Naive thymus-derived CD4-positive, alpha-beta T cell (primary cell): ENCODE results near the gene KDM3A. TPM values are rescaled to one million over a fixed set of nuclear protein-coding genes. Genes with fewer than 3 reads are reported as not detected.

Experiments used
- ATAC-seq: fragments of 150-1000 bp; cut with Tn5 transposase; 2 replicates; pipeline ENCODE4 v1.10.0; 2021; ENCODE audit warnings: mild to moderate bottlenecking, moderate library complexity
- CTCF ChIA-PET: fragments of 350-600 bp; sonication (Branson Sonifier 250); formaldehyde crosslinking; loops from one replicate; lab custom pipeline; 2021; ENCODE audit warnings: antibody characterized with exemption; lab: Charles Lee
- POLR2A ChIA-PET: fragments of 350-600 bp; sonication (Branson Sonifier 250); formaldehyde crosslinking; loops from one replicate; lab custom pipeline; 2021; ENCODE audit warnings: antibody characterized with exemption, inconsistent platforms; lab: Charles Lee
- DNase-seq, 9 donors: peaks; one replicate each; pipeline versions ENCODE4 v3.0.0 to v3.0.0-alpha.2; 2020 to 2022; ENCODE audit warnings: mixed read lengths in 1 of 9
- H3K27ac ChIP-seq: one replicate; pipeline ENCODE4 v1.7.0; 2013; ENCODE audit warnings: mild to moderate bottlenecking, low read depth, low read length, moderate library complexity
- H3K27me3 ChIP-seq, 2 donors: one replicate each; pipeline ENCODE4 v1.7.0; 2013; ENCODE audit warnings: low read length in 2 of 2, mild to moderate bottlenecking in 2 of 2, moderate library complexity in 2 of 2; ENCODE audit not compliant: control insufficient read depth in 2 of 2, insufficient read depth in 2 of 2
- H3K36me3 ChIP-seq, 3 experiments: 1 replicate in 2 of 3; 2 replicates in 1 of 3; pipeline ENCODE4 v1.7.0; 2013; ENCODE audit warnings: low read length in 3 of 3, mild to moderate bottlenecking in 3 of 3, moderate library complexity in 1 of 3; ENCODE audit not compliant: insufficient read depth in 3 of 3, control insufficient read depth in 2 of 3
- H3K4me1 ChIP-seq, 2 donors: one replicate each; pipeline ENCODE4 v1.7.0; 2013; ENCODE audit warnings: low read length in 2 of 2, mild to moderate bottlenecking in 2 of 2, moderate library complexity in 1 of 2; ENCODE audit not compliant: control insufficient read depth in 2 of 2, insufficient read depth in 2 of 2
- H3K4me3 ChIP-seq: 2 replicates; pipeline ENCODE4 v1.7.0; 2013; ENCODE audit warnings: mild to moderate bottlenecking, low read length
- H3K9me3 ChIP-seq, 3 experiments: 1 replicate in 2 of 3; 2 replicates in 1 of 3; pipeline ENCODE4 v1.7.0; 2013; ENCODE audit warnings: low read length in 3 of 3; ENCODE audit not compliant: control insufficient read depth in 2 of 3
- H3K27ac Mint-ChIP-seq, 9 donors: one replicate each; pipeline ENCODE4 v1.8.0; 2020 to 2022; ENCODE audit warnings: mixed read lengths in 9 of 9, mild to moderate bottlenecking in 8 of 9, moderate library complexity in 5 of 9, inconsistent platforms in 2 of 9
- H3K27me3 Mint-ChIP-seq, 5 donors: one replicate each; pipeline ENCODE4 v1.8.0; 2021 to 2022; ENCODE audit warnings: mixed read lengths in 5 of 5, mild to moderate bottlenecking in 1 of 5
- H3K36me3 Mint-ChIP-seq, 5 donors: one replicate each; pipeline ENCODE4 v1.8.0; 2020 to 2022; ENCODE audit warnings: mixed read lengths in 5 of 5, mild to moderate bottlenecking in 3 of 5, inconsistent platforms in 1 of 5
- H3K4me1 Mint-ChIP-seq, 7 donors: one replicate each; pipeline ENCODE4 v1.8.0; 2020 to 2022; ENCODE audit warnings: mixed read lengths in 7 of 7, mild to moderate bottlenecking in 3 of 7, inconsistent platforms in 1 of 7
- H3K4me3 Mint-ChIP-seq, 10 donors: one replicate each; pipeline ENCODE4 v1.8.0; 2020 to 2022; ENCODE audit warnings: mild to moderate bottlenecking in 10 of 10, mixed read lengths in 10 of 10, moderate library complexity in 6 of 10, inconsistent platforms in 2 of 10
- H3K9me3 Mint-ChIP-seq, 11 donors: one replicate each; pipeline ENCODE4 v1.8.0; 2020 to 2022; ENCODE audit warnings: mixed read lengths in 11 of 11, mild to moderate bottlenecking in 4 of 11, inconsistent platforms in 1 of 11, moderate library complexity in 1 of 11
- intact Hi-C, 2 donors: fragments of 100-400 bp; cut with micrococcal nuclease; formaldehyde crosslinking; loops; one replicate each; pipeline ENCODE4 v1.15.1; 2023
- polyA plus RNA-seq, 2 donors: library from polyadenylated mRNA; unstranded; fragments of 300-500 nt; fragmentation: Illumina TruSeq; gene quantifications; one replicate each; pipeline ENCODE4 v1.2.3, GENCODE V29; 2021
- total RNA-seq, 6 experiments: library from RNA in 5 of 6; stranded (reverse) in 5 of 6; gene quantifications; 1 replicate in 5 of 6; 2 replicates in 1 of 6; pipeline ENCODE4 v1.2.3 and lab custom pipeline; 2021 to 2026

Gene KDM3A
- 100 to 1,000 TPM; 132 to 191 (median 169) TPM for total RNA-seq
- 10 to 100 TPM; 17.7 to 50.7 TPM for polyA plus RNA-seq
- 342 reads per million, percentile 97 among the genes with 10 or more reads in this experiment for total RNA-seq (lab: John Stamatoyannopoulos, UW)

GRCh38 chr2:86440631-86441391 lies at the start of gene KDM3A:
Gene KDM3A, plus strand, starts transcription at chr2:86441371. Its CDS starts 677 bp downstream, at chr2:86442048.
- peak; percentile 87 for ATAC-seq
- H3K27me3 ChIP-seq = no peaks in the 10 kb centered on the region
- peak within 1 kb of the TSS; percentile 88 for H3K4me3 ChIP-seq
- H3K27ac ChIP-seq = peak within 1 kb of the TSS; percentile 78
- H3K4me1 ChIP-seq = peaks cover 31 to 34% of the 10 kb centered on the region in 2 donors
- Mint-ChIP-seq H3K27ac (peak within 1 kb of the TSS; percentile 97 to 99 (median 99)), H3K27me3 (peaks cover 0 to 10% (median 0%) of the 10 kb centered on the region in 5 donors), H3K4me3 (peak within 1 kb of the TSS; percentile 92 to 99 (median 97)), H3K36me3 (peaks cover 14 to 57% (median 39%) of the 10 kb centered on the region in 5 donors), H3K4me1 (peaks cover 34 to 51% (median 44%) of the 10 kb centered on the region in 7 donors), H3K9me3 (peaks cover 4 to 40% (median 21%) of the 10 kb centered on the region in 11 donors)
- ChIA-PET CTCF (interaction anchor here (0.6 to 1.7 kb wide), 11 partner anchors 16 to 220 kb away, joined by 3 to 11 read pairs (median 3); no protein-coding TSS in a partner anchor), POLR2A (interaction anchor here (0.6 to 5.1 kb wide), 58 partner anchors 9 to 1685 kb away, joined by 3 to 97 read pairs (median 4); partner anchors contain the start of genes C2orf68, CHMP3, IMMT and MAT2A)
- H3K36me3 ChIP-seq = peaks cover 0 to 10% (median 3%) of the 10 kb centered on the region in 3 experiments
- intact Hi-C loops = loop anchor here (1.0 to 10.0 kb wide), 16 partner anchors 28 to 1114 kb away; partner anchors contain the start of genes CHMP3 (in 2 of the 2), RNF103 (in 2 of the 2), C2orf68 (in 1 of the 2) and IMMT (in 1 of the 2)
- H3K9me3 ChIP-seq = peaks cover 0 to 9% (median 8%) of the 10 kb centered on the region in 3 experiments
- peak; percentile 95 to 100 (median 99) for DNase-seq

GRCh38 chr2:86392873-86393518 lies 48.2 kb upstream of the KDM3A start:
- CTCF ChIA-PET = interaction anchor here (0.5 kb wide), 1 partner anchor 749 kb away, joined by 4 read pairs; no protein-coding TSS in a partner anchor
- peaks cover 0 to 12% (median 2%) of the 10 kb centered on the region in 11 donors for H3K9me3 Mint-ChIP-seq
- H3K4me3 Mint-ChIP-seq = peak overlapping the region in 1 of 10 donors; percentile 52
- no peaks in the 10 kb centered on the region for H3K9me3 ChIP-seq
- POLR2A ChIA-PET = interaction anchor here (1.3 kb wide), 1 partner anchor 10 kb away, joined by 3 read pairs; no protein-coding TSS in a partner anchor
- H3K36me3 Mint-ChIP-seq = no peaks in the 10 kb centered on the region
- peak overlapping the region in 6 of 9 donors; percentile 8 to 74 (median 50) for H3K27ac Mint-ChIP-seq
- no peak overlapping the region for H3K4me3 ChIP-seq
- no peaks in the 10 kb centered on the region for H3K36me3 ChIP-seq
- H3K4me1 Mint-ChIP-seq = peaks cover 7 to 21% (median 15%) of the 10 kb centered on the region in 7 donors
- H3K27me3 ChIP-seq = no peaks in the 10 kb centered on the region
- H3K4me1 ChIP-seq = peaks cover 0 to 17% of the 10 kb centered on the region in 2 donors
- intact Hi-C loops = no loop called here
- ATAC-seq (no peak), DNase-seq (no peak)
- peaks cover 0 to 4% (median 0%) of the 10 kb centered on the region in 5 donors for H3K27me3 Mint-ChIP-seq
- H3K27ac ChIP-seq = no peak overlapping the region

GRCh38 chr2:86393521-86394491 lies 47.4 kb upstream of the KDM3A start:
- peaks cover 0 to 5% (median 0%) of the 10 kb centered on the region in 5 donors for H3K27me3 Mint-ChIP-seq
- CTCF ChIA-PET = interaction anchor here (0.5 to 0.6 kb wide), 2 partner anchors 47 to 750 kb away, joined by 3 to 4 read pairs; partner anchors contain the start of gene KDM3A
- POLR2A ChIA-PET = interaction anchor here (0.5 to 1.3 kb wide), 2 partner anchors 11 to 16 kb away, joined by 3 to 4 read pairs; no protein-coding TSS in a partner anchor
- intact Hi-C loops = no loop called here
- peaks cover 0 to 4% of the 10 kb centered on the region in 2 donors for H3K27me3 ChIP-seq
- peak overlapping the region in 8 of 9 donors; percentile 21 to 74 (median 58) for H3K27ac Mint-ChIP-seq
- H3K27ac ChIP-seq = no peak overlapping the region
- H3K4me3 ChIP-seq = no peak overlapping the region
- peaks cover 7 to 21% (median 15%) of the 10 kb centered on the region in 7 donors for H3K4me1 Mint-ChIP-seq
- H3K9me3 ChIP-seq = no peaks in the 10 kb centered on the region
- peaks cover 0 to under 1% (median 0%) of the 10 kb centered on the region in 5 donors for H3K36me3 Mint-ChIP-seq
- DNase-seq (peak in 1 of 9 donors; percentile 7), ATAC-seq (no peak)
- peaks cover 0 to 12% (median 2%) of the 10 kb centered on the region in 11 donors for H3K9me3 Mint-ChIP-seq
- H3K4me1 ChIP-seq = peaks cover 0 to 17% of the 10 kb centered on the region in 2 donors
- H3K36me3 ChIP-seq = no peaks in the 10 kb centered on the region
- H3K4me3 Mint-ChIP-seq = peak overlapping the region in 6 of 10 donors; percentile 7 to 52 (median 22)

- peaks cover 7 to 21% (median 15%) of the 10 kb centered on the region in 7 donors for H3K4me1 Mint-ChIP-seq
- Histone ChIP-seq H3K4me1 (peaks cover 0 to 17% of the 10 kb centered on the region in 2 donors), H3K27ac (no peak overlapping the region), H3K4me3 (no peak overlapping the region), H3K36me3 (no peaks in the 10 kb centered on the region), H3K9me3 (no peaks in the 10 kb centered on the region), H3K27me3 (peaks cover 0 to 6% of the 10 kb centered on the region in 2 donors)
- DNase-seq (no peak), ATAC-seq (no peak)
- ChIA-PET CTCF (no interaction called here), POLR2A (no interaction called here)
- peaks cover 0 to 14% (median 3%) of the 10 kb centered on the region in 5 donors for H3K27me3 Mint-ChIP-seq
- peaks cover 0 to 10% (median 0%) of the 10 kb centered on the region in 5 donors for H3K36me3 Mint-ChIP-seq
- peaks cover 0 to 9% (median 2%) of the 10 kb centered on the region in 11 donors for H3K9me3 Mint-ChIP-seq
- no peak overlapping the region for H3K4me3 Mint-ChIP-seq
- peak overlapping the region in 1 of 9 donors; percentile 38 for H3K27ac Mint-ChIP-seq
- intact Hi-C loops = no loop called here
Observed at GRCh38 chr2:86396291-86396785, 44.8 kb upstream of the KDM3A start.

GRCh38 chr2:86397986-86398385 lies 43.2 kb upstream of the KDM3A start:
- H3K4me1 ChIP-seq = peaks cover 0 to 14% of the 10 kb centered on the region in 2 donors
- Mint-ChIP-seq H3K27ac (no peak overlapping the region), H3K27me3 (peaks cover 0 to 14% (median 3%) of the 10 kb centered on the region in 5 donors), H3K4me3 (no peak overlapping the region), H3K9me3 (peaks cover 0 to 5% (median 0%) of the 10 kb centered on the region in 11 donors), H3K4me1 (peaks cover 7 to 19% (median 13%) of the 10 kb centered on the region in 7 donors), H3K36me3 (peaks cover 0 to 10% (median 0%) of the 10 kb centered on the region in 5 donors)
- CTCF ChIA-PET = no interaction called here
- intact Hi-C loops = no loop called here
- ATAC-seq = no peak
- H3K27me3 ChIP-seq = peaks cover 0 to 6% of the 10 kb centered on the region in 2 donors
- no peak for DNase-seq
- no peaks in the 10 kb centered on the region for H3K9me3 ChIP-seq
- no peaks in the 10 kb centered on the region for H3K36me3 ChIP-seq
- no peak overlapping the region for H3K4me3 ChIP-seq
- no peak overlapping the region for H3K27ac ChIP-seq
- POLR2A ChIA-PET = interaction anchor here (0.6 kb wide), 1 partner anchor 17 kb away, joined by 5 read pairs; no protein-coding TSS in a partner anchor
